ENCODE results near the gene TAGLN3. TPM values are rescaled to one million over a fixed set of nuclear protein-coding genes. Genes with fewer than 3 reads are reported as not detected.
A peak's percentile ranks its signal among the peaks of the same experiment; 100 is the strongest.

TAGLN3 gene
- total RNA-seq = 0.46 TPM
- long read RNA-seq, partial matches to known transcripts = 1 of 1 reads
- long read RNA-seq, other reads (novel, unspliced or antisense) = 0 of 1 reads

DNA sequence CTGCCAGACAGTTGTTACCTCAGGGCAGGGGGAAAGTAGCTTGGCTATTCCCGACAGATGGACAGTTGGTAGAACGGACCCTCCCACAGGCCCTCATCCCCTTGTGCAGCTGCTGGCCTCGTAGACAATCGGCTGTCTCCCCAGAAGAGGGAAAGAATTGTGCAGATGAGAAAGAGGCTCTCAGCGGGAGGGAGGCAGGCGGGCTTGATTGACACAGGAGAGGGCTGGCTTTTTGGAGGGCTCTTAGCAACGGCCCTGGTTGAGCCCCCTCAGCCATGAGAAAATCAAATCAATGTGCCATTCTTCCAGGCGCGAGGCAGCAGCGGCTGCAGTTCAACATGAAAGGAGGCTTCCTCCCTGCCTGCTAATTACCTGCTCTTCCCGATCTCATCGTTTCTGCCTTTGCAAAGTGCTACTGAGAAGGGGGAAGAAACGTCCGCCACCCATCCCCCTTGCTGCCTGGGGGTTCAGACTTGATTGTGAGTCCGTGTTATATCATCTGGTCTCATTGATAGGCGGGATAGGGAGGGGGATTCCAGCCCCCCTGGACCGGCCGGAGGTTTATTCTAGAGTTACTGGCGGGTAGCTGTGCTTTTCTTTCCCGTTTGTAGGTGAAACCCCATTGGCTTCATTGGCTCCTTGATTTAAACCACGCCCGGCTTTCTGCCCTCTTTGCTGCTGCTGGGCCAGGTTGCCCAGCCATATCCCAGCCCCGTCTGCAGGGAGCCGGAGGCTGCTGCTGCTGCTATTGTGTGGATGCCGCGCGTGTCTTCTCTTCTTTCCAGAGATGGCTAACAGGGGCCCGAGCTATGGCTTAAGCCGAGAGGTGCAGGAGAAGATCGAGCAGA, at the start of gene TAGLN3:
Gene TAGLN3, plus strand, starts transcription at position 287 of the 848 bp plus-strand sequence. Its CDS starts 501 bp downstream, at position 788.
- no peak for DNase-seq (ENCODE audit: low spot score)
- intact Hi-C loops (cut with DNase I) = no loop called here

DNA sequence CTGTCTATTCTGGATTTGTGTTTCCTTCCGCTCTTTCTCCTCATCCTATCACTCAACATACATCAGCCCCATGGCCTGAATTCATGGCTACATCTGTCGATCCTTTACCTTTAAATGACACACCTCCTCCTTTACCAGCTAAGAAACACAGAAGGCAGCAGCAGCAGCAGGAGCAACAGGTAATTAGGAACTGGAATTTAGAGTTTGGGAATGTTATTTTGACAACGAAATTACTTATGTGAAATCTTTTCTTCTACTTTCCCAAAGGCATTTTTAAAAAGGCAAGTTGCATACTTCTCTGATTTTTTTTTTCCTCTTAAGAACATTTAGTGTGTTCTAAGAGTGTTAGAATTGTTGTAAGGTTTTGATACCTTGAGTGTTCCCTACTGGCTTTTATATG, 49.0 kb upstream of the TAGLN3 start:
- no peak for DNase-seq (ENCODE audit: low spot score)
- intact Hi-C loops (cut with DNase I) = no loop called here

DNA sequence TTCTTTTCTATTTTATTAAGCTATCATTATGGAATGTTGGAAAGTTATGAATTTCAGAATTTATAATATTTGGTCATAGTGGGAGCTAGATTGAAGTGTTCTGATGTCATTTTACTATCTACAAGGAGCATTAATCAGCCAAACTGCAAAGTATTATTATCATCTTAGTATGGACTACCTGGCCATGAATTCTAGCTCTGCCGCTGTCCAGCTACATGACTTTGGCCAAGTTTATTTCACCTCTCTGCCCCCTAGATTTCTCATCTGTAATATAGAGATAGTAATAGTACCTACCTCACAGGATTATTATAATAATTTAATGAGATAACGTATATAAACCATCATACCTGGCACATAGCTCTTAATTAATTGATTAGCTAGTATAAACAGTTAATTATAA, 47.7 kb upstream of the TAGLN3 start:
- intact Hi-C loops (cut with DNase I) = no loop called here
- DNase-seq (ENCODE audit: low spot score) = no peak

DNA sequence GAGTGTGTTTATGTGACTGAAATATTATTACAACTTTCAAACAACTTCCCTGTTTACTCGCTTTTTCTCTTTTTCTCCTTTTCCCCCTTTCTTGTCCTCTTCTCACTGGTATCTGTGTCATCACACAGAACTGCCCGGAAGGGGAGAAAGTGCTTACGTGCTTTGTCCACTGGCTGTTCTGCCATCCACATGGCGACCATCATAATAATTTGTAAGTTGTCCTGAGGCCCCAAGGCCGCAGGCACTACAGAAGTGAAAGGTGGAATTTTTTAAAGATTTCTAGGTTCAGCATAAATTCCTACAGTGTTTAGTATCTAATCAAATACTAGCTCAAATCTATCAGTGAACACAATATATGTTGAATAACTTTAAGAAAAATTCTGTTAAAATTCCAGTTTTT, 46.6 kb upstream of the TAGLN3 start:
- intact Hi-C loops (cut with DNase I) = no loop called here
- DNase-seq (ENCODE audit: low spot score) = no peak

DNA sequence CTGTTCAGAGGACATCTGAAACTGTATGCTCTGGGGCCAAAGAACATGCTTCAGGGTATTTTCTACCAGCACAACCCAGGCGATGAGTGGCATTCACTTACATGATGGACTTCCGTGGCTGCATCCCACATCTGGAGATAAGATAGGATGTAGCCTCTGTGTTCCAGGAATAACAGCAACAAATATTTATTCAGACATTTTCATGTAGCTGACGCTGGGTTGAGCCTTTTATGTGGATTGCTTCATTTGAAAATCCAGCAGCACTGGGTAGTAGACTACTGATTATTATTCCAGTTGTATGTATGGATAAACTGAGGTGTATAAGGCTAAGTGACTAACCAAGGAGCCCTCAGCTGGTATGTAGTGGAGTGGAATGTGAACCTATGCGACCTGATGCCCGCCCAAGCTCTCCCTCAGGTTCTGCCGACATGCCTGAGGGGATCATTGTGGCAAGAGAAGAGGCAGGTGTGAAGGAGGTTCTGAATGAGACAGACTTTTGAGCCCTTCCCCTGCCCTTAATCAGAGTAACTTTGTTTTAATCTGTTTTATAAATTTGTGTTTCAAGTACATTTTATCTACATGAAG, 45.8 kb upstream of the TAGLN3 start:
- intact Hi-C loops (cut with DNase I) = no loop called here
- no peak for DNase-seq (ENCODE audit: low spot score)

DNA sequence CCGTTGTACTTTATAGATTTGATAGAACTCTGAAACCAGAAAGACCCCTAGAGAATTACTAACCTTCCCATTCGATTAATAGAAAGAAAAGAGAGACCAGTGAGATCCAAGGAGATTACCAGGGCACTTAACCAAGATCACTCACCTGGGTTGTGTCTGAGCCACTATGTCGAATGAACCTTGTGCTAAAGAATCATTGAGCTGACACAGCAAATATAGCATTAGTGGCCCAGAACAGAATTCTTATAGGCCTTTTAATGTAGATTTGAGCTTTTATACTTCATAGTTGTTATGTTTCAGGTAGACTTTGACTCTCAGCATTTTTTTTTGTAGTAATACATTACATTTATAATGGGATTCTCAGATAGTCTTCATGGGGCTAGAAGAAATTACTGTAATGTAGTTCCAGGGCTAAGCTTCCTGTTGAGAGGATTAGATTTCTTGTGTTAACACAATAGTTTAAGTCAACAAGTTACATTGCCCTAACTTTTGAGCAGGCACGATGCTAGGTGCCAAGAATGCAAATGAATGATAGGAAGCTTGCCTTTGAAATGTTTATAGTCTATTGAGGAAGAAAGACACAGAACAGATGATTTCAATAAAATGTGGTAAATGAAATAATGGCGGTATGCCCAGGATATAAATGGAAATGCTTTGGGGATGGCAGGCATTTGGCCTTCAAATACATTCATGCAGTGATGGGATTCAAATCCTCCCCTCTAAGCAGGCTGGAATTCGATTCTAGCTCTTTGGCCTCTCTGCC, 44.3 kb upstream of the TAGLN3 start:
- no peak for DNase-seq (ENCODE audit: low spot score)
- intact Hi-C loops (cut with DNase I) = no loop called here

DNA sequence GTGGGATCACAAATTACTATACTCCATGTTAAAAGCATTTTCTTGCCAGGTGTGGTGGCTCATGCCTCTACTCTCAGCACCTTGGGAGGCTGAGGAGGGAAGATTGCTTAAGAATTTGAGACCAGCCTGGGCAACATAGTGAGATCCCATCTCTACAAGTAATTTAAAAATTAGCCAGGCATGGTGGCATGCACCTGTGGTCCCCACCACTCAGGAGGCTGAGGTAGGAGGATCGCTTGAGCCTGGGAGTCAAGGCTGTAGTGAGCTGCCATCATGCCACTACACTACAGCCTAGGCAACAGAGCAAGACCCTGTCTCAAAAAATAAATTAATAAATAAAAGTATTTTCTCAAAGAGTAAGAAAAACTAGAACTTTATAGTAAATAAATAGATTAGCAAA, 42.8 kb upstream of the TAGLN3 start:
- DNase-seq (ENCODE audit: low spot score) = no peak
- intact Hi-C loops (cut with DNase I) = no loop called here

DNA sequence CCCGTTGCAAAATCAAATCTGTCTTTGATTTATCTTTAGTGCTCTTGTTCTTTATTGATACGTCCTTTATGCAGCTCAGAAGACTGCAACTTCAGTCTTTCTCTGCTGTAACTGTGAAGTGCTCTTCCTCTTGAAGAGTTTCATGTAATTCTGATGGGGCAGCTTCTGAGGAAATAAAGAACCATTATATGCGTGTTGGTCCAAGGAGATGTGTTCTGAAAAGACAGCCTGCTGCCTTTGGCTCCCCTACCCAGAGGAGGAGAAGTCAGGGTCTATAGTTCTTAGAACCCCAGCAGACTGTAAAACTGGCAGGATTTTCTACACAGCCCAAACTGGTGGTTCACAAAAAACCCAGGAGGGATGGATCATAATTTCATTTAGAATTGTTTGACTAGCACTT, 42.3 kb upstream of the TAGLN3 start:
- intact Hi-C loops (cut with DNase I) = no loop called here

DNA sequence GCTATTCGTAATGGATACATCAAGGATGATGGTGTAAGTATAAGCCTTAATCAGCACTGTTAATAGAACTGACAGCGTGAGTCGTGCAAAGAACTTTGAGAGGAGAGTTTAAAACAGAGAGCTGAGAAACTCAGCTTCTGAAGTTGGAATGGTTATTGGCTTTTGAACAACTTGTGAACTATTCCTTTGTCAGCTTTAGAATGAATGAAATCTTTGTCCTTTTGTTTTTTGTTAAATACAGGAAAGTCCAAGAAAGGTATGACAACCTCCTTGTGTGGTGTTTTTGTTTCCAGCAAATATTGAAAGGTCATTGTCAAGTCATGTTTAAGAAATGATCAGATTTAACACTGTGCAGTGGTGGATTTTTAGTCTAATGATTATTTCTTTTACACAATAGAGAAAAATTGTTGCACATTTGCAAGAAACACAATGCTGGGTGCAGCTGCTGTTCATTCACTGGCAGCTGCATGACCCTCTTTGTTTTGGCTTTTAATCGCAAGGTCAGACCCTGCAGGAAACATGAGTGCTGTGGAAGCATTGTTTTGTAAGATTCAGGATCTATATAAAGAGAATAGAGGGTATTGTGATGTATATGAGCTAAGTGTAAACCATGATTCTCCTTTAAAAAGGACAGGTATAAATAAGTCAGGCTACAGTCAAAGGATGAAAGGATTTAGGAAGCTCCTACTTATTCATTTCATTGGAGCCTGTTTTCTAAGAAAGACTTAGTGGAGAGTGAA, 41.6 kb upstream of the TAGLN3 start:
- intact Hi-C loops (cut with DNase I) = no loop called here
- DNase-seq (ENCODE audit: low spot score) = no peak

More for the DNA sequence above, 42.3 kb upstream of the TAGLN3 start:
- no peak for DNase-seq (ENCODE audit: low spot score)

DNA sequence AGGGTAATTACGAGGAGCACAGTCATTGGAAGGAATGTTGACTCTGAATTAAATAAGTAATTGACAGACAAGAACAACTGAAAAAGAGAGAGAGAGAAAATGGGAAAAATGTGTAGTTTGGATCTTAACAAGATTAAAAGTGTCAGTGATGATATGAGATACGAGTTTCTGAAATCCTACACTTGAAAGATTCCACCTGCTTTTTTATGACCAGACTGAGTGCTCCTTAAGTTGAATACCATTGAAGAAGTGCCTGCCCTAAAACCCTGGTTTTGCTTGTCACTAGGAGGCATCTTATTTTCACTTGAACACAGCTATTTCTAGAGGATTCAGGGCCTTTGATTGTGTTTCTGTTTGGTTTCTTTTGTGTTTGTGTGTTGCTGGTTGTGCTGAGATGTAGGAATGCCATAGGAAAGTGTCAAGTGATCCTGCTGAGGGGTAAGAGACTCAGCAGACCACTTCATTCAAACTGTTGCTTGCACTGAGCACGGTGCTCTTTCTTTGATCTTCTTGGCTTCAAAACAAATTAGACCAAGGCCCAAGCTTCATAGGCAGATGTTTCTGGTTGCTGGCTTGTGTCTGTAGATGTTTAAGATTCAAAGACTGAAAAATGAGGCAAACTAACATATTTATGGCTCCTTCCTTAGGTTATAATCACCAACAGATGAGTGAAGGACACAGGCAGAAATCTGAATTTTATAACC, 37.1 kb upstream of the TAGLN3 start:
- DNase-seq (ENCODE audit: low spot score) = no peak
- intact Hi-C loops (cut with DNase I) = no loop called here

DNA sequence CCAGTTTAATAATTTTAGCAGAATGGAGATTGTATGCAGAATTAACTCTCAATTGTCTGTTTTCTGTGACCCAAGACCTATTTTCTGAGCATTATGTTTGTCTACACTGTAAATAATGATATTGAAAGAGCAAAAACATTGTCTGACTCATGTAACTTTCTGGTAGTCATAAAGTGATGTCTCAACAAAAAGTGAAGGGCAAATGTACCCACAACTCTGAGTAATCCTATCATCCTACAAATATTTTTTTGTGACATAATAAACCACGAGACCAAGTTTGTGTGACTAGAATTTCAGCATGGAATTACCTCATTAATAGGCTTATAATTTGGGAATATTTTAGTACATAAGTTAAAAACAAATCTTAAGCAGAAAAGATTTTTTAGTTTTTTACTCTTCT, 35.3 kb upstream of the TAGLN3 start:
- intact Hi-C loops (cut with DNase I) = no loop called here
- no peak for DNase-seq (ENCODE audit: low spot score)

DNA sequence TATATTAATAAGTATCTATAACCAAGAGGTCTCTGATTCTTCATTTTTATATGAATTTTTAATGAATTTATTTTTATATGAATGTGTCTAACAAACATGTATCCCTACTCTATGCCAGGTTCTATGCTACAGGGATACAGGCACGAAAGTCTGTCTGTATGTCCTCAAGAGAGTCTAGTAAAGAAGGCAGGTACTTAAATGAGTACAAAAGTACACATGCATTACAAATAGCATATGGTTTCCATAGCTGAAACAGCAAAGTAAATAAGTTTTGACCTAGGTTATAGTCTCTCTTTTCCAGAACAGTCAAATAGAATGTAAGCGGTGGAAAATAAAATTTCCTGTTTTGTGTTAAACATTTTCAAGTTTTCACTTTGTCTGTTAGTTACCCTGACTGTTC, 33.2 kb upstream of the TAGLN3 start:
- no peak for DNase-seq (ENCODE audit: low spot score)
- intact Hi-C loops (cut with DNase I) = loop anchor here (5.0 kb wide), 1 partner anchor 43 kb away; no protein-coding TSS in a partner anchor

DNA sequence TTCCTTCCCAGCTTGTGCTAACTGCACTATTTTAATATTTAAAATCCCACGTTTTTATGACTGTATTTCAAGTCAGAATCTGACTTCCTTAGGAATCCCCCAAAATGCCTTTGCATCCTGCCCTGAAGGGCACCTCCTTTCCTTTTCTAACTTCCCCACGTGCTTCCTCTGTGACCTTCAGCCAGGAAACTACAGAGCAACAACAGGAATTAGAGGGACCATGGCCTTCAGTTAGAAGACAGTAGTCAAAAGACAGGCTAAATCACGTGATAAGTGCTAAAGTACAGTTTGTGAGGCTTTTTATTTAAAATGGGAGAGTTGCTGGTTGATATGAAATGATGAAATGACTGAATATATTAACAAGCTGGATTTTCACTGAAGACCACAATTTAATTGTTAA, 31.7 kb upstream of the TAGLN3 start:
- DNase-seq (ENCODE audit: low spot score) = no peak
- intact Hi-C loops (cut with DNase I) = loop anchor here (2.0 to 5.0 kb wide), 3 partner anchors 45 to 250 kb away; no protein-coding TSS in a partner anchor

DNA sequence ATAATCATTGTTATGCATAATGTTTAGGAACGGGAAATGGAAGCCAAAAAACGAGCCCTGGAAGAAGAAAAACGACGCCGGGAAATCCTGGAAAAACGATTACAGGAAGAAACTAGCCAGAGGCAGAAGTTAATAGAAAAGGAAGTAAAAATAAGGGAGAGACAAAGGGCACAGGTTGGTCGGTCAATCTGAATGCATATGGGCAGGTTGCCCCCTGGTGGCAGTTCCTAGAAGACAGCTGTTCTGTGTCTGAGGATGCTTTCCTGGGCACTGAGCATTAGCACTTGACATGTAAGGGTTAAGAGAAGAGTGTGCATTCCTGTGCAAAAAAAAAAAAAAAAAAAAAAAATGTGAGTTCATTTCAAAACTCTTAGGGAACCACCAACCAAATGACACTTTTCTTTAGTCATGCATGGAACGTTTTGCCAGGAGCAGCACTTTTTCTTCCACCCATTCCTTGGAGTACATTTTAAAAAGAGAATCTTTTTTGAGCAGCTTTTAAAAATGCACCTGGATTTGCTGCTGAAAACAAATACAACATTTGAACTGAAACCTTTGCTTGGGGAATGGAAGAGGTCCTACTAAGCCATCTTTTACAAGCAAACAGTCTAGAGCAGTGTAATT, 31.0 kb upstream of the TAGLN3 start:
- intact Hi-C loops (cut with DNase I) = loop anchor here (2.0 to 5.0 kb wide), 3 partner anchors 45 to 251 kb away; no protein-coding TSS in a partner anchor
- peak; percentile 90 for DNase-seq (ENCODE audit: low spot score)

DNA sequence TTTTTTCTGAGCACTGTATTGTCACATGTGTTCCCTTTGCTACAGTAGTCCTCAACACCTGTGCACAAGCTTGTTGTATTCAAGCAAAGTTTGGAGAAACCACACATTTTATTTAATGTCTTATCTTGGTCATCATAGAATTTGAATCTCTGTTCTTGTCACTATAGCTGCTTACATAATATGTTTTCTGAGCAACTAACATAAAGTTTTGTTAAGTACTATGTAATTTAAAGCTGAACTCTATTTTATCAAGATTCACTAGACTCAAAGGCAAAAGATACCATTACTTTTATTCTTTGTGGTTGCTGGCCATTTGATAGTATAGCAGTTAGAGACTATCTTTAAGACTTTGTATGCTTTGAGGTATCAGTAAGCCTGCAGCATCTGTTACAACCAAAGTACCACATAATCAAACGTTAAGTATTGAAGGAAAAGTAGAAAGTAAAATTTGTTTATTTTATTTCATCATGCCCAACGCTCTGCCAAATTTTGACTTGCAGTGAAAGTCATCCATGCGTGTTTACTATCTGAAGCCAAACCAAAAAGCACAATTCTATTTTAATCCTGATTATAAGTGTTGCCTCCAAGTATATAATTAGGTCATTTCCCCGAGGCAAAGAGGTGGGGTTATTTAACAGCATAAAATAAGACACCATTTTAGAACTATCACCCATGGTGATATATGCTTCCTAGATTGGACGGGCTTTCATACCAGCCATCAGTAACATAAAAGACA, 30.2 kb upstream of the TAGLN3 start:
- no peak for DNase-seq (ENCODE audit: low spot score)
- intact Hi-C loops (cut with DNase I) = loop anchor here (5.0 kb wide), 1 partner anchor 46 kb away; no protein-coding TSS in a partner anchor

DNA sequence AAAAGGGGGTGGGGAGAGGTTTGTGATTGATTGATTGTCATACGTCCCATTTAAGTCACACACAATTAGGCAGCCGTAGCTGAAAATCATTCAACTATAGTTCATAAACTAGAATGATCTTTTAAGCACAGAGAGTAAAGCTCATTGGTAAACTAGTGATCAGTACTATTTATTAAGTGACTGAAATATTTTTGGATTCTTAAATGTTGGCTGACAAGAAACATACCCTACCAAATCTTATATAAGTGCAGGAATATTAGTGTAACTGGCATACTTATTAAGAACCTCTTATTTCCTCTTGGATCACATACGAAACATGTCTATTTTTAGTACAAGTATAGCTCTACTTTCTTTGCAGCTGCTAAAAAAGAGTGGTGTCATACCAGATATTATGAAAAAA, 28.3 kb upstream of the TAGLN3 start:
- intact Hi-C loops (cut with DNase I) = no loop called here

DNA sequence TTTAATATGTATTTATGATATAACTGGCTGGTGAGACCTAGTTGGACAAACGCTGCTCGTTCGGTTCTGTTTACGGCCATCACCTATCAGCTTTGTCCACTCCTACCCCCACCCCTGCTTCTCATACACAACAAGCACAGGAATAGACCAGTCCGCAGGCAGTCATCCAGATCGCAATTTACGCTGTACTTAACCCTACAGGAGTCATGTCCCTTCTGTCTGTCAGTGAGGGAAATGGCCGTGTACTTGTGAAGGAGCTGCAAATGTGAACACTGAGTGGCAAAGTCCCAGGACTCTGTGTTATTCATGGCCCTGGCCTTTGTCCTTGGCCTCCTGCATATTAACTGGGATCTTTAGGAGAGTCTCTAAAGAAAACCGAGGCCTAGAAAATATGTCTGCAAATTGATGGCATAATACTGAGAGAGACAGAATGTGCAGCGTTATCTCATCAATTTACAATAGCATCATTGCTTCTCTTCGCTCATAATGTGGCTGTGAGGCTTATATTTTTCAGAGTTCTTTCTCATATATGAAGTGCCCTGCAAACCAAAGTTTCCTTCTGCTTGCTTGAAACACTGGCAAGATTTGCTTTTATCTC, 27.1 kb upstream of the TAGLN3 start:
- intact Hi-C loops (cut with DNase I) = no loop called here
- peak; percentile 81 for DNase-seq (ENCODE audit: low spot score)

More for the DNA sequence above, 28.3 kb upstream of the TAGLN3 start:
- DNase-seq (ENCODE audit: low spot score) = no peak

All from cardiac septum (tissue), 1 donor.